Prostate gland (tissue), 2 donors: ENCODE results near the gene TSPAN11.

Source experiments
- CTCF ChIP-seq, 4 experiments: fragments of 200-600 bp in 2 of 4; fragments of 450-650 bp in 2 of 4; sonication (generic) in 2 of 4; IDR thresholded peaks; 1 replicate in 3 of 4; 2 replicates in 1 of 4; pipeline ENCODE4 v1.5.1; 2016 to 2019; ENCODE audit warnings: antibody characterized with exemption in 4 of 4, mild to moderate bottlenecking in 2 of 4, moderate library complexity in 2 of 4
- POLR2A ChIP-seq: fragments of 450-650 bp; IDR thresholded peaks from one replicate; pipeline ENCODE4 v1.6.1; 2016; ENCODE audit warnings: antibody characterized with exemption, mild to moderate bottlenecking

- TF ChIP-seq POLR2A (no peak), CTCF (IDR thresholded peaks at IDR 0.05) (no peak)
Observed at GRCh38 chr12:30923057-30923456, 3.5 kb upstream of the TSPAN11 start.
